ENCODE data around the gene DUS1L.

DNA sequence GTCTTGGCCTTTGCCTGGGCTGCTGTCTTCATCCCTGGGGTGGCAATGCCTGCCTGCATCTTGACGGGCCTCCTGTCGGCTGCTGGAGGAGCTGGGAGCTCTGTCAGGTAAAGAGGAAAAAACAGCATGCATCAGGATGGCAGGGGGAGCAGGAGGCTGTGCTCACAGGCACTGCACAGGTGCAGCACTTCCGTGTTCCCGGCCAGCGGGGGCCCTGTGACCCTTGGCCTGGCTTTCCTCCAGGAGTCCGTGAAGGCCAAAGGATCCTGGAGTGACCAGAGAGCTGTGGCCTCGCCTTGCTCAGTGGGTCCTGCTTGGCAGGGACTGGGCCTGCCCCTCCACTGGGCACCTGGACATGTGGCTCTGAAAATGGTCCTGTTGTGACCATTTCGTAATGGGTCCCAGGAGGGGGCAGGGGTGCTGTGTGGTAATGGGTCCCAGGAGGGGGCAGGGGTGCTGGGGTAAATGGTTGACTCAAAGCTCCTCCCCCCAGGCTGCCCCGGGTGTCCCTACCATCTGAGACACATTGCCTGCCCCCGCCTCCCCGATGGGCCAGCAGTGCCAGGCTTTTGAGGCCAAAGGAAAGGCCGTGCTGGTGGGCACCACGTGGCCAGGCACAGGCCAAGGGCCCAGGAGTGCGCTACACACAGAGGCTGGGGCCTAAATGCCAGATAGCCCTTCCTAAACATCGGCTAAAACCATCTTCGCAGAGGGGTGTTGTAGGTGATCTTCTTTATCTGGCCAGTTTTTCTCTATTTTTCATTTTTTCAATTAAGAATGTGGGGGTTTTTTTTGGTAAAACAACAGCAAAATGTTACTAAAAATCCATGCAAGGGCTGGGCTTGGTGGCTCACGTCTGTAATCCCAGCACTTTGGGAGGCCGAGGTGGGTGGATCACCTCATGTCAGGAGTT is 36.4 kb upstream of the DUS1L start:
- TF ChIP-seq, protein P1, sequence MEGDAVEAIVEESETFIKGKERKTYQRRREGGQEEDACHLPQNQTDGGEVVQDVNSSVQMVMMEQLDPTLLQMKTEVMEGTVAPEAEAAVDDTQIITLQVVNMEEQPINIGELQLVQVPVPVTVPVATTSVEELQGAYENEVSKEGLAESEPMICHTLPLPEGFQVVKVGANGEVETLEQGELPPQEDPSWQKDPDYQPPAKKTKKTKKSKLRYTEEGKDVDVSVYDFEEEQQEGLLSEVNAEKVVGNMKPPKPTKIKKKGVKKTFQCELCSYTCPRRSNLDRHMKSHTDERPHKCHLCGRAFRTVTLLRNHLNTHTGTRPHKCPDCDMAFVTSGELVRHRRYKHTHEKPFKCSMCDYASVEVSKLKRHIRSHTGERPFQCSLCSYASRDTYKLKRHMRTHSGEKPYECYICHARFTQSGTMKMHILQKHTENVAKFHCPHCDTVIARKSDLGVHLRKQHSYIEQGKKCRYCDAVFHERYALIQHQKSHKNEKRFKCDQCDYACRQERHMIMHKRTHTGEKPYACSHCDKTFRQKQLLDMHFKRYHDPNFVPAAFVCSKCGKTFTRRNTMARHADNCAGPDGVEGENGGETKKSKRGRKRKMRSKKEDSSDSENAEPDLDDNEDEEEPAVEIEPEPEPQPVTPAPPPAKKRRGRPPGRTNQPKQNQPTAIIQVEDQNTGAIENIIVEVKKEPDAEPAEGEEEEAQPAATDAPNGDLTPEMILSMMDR (conservative IDR thresholded peaks at IDR 0.05), result no peak
- no peak for TF ChIP-seq ZFX (IDR thresholded peaks at IDR 0.05)
